ENCODE results near the gene CALHM4.

- TF ChIP-seq CTCF (IDR thresholded peaks at IDR 0.05): no peak
- no peak for TF ChIP-seq MAX (IDR thresholded peaks at IDR 0.05)
- TF ChIP-seq RARB (CRISPR knock-in tag; IDR thresholded peaks at IDR 0.05): no peak
- no peak for TF ChIP-seq ESRRA (IDR thresholded peaks at IDR 0.05; ENCODE audit: borderline replicate concordance, low read length)
- TF ChIP-seq SMC3 (IDR thresholded peaks at IDR 0.05): no peak
- TF ChIP-seq MYC (IDR thresholded peaks at IDR 0.05; ENCODE audit: borderline replicate concordance, low read length): no peak
- TF ChIP-seq POLR2A (IDR thresholded peaks at IDR 0.05; ENCODE audit: low read length): no peak
- TF ChIP-seq RCOR1 (IDR thresholded peaks at IDR 0.05; ENCODE audit: low read depth, low read length): no peak
- TF ChIP-seq ELK1 (IDR thresholded peaks at IDR 0.05; ENCODE audit: low read depth, low read length): no peak
Measured at GRCh38 chr6:116518621-116519368, 34.8 kb upstream of the CALHM4 start.
